ENCODE results near the gene CAMKK2. TPM values are rescaled to one million over a fixed set of nuclear protein-coding genes. Genes with fewer than 3 reads are reported as not detected.

CAMKK2 gene
- total and polyA plus RNA-seq, 2 of the 13 experiments (the other 11 are each of a cell fraction or from before 2014, with no cell fraction given), result 18.8 to 20.0 TPM

GRCh38 chr12:121295746-121296617, 527 bp downstream of the CAMKK2 start (continued):
- peak; percentile 51; the same call in 1 of the 2 replicates for TF ChIP-seq HNRNPL (IDR thresholded peaks at IDR 0.05; ENCODE audit: low read depth, low read length)
- no peak for TF ChIP-seq ZNF713 (CRISPR knock-in tag; IDR thresholded peaks at IDR 0.05)
- TF ChIP-seq ZNF275 (CRISPR knock-in tag; IDR thresholded peaks at IDR 0.05; ENCODE audit: borderline replicate concordance), result no peak

GRCh38 chr12:121295116-121295745, 1.3 kb downstream of the CAMKK2 start:
- Histone ChIP-seq H3K27ac (ENCODE audit: extremely low read length, insufficient read depth, low read length) (peak overlapping the region; percentile 88), H3K27me3 (ENCODE audit: control insufficient read depth in 1 of 2, insufficient read depth in 2 of 2, low read length in 2 of 2) (no peaks in the 10 kb centered on the region), H3K9me3 (ENCODE audit: low read length) (no peaks in the 10 kb centered on the region), H3K4me2 (ENCODE audit: low read depth, low read length) (peak overlapping the region; percentile 92), H2AFZ (ENCODE audit: low read length) (no peak overlapping the region), H3K4me1 (ENCODE audit: insufficient read depth, low read length) (peaks cover 29% of the 10 kb centered on the region), H3K79me2 (ENCODE audit: insufficient read depth, low read length) (peaks cover 21% of the 10 kb centered on the region), H3K4me3 (replicated peaks in 1 of 3; ENCODE audit: insufficient read depth in 1 of 3, low read depth in 2 of 3, low read length in 3 of 3) (peak overlapping the region; percentile 64 to 95 (median 86)), H3K36me3 (replicated peaks in 1 of 2; ENCODE audit: control insufficient read depth in 1 of 2, insufficient read depth in 2 of 2, low read length in 2 of 2) (peaks cover 0 to 14% of the 10 kb centered on the region in 2 experiments; a peak in 1 of 5 replicates), H4K20me1 (ENCODE audit: insufficient read depth, low read length) (peaks cover 6% of the 10 kb centered on the region; the same call in 1 of the 2 replicates), H3K9ac (ENCODE audit: insufficient read depth, low read depth, low read length) (peak overlapping the region; percentile 90)
- WGBS (ENCODE audit: low lambda C conversion rate), result 35% methylated on average over 7 of the region's 7 CpGs
- in situ Hi-C loops (cut with HindIII; ENCODE audit: extremely low pct_ligation_motif_present, low pct_unique_long_range_greater_than_20kb) (no loop called here), intact Hi-C loops (cut with micrococcal nuclease; ENCODE audit: unreplicated experiment) (no loop called here)
- ChIA-PET POLR2A (interaction anchor here (0.6 to 1.2 kb wide), 4 partner anchors 10 to 57 kb away, joined by 3 to 6 read pairs (median 4); partner anchors contain the start of gene ANAPC5), CTCF (ENCODE audit: low intra/inter-chr PET ratio, low total read pairs) (no interaction called here)
- no TSS peak for BruUV-seq (replicated peaks)
- FAIRE-seq (no peak), ATAC-seq (peak; percentile 3), DNase-seq (ENCODE audit: low spot score) (peak; percentile 6)
- no peak for TF ChIP-seq PRDM15 (CRISPR knock-in tag; IDR thresholded peaks at IDR 0.05)
- TF ChIP-seq ZSCAN21 (CRISPR knock-in tag; IDR thresholded peaks at IDR 0.05; ENCODE audit: borderline replicate concordance), result 0 out of 2 replicates have a peak, but pooled peaks have one; percentile 2
- TF ChIP-seq TRIM24 (CRISPR knock-in tag; IDR thresholded peaks at IDR 0.05), result no peak
- TF ChIP-seq SUZ12 (IDR thresholded peaks at IDR 0.05; ENCODE audit: low read depth, low read length), result no peak
- no peak for TF ChIP-seq KMT2A (CRISPR knock-in tag; IDR thresholded peaks at IDR 0.05)
- no peak for TF ChIP-seq SRSF1 (optimal IDR thresholded peaks at IDR 0.05; ENCODE audit: low read depth, low read length)
- TF ChIP-seq IRF9 (CRISPR knock-in tag; IDR thresholded peaks at IDR 0.05; ENCODE audit: borderline replicate concordance), result no peak
- TF ChIP-seq SIX4 (CRISPR knock-in tag; IDR thresholded peaks at IDR 0.05), result no peak
- TF ChIP-seq HBP1 (CRISPR knock-in tag; IDR thresholded peaks at IDR 0.05; ENCODE audit: low read depth), result no peak
- no peak for TF ChIP-seq TGIF2 (CRISPR knock-in tag; IDR thresholded peaks at IDR 0.05)
